ENCODE results near the gene ZNF366. TPM values are rescaled to one million over a fixed set of nuclear protein-coding genes. Genes with fewer than 3 reads are reported as not detected.

ZNF366 gene
- total RNA-seq, 2 donors from 2014 or later = under 0.01 to 1.8 TPM

DNA sequence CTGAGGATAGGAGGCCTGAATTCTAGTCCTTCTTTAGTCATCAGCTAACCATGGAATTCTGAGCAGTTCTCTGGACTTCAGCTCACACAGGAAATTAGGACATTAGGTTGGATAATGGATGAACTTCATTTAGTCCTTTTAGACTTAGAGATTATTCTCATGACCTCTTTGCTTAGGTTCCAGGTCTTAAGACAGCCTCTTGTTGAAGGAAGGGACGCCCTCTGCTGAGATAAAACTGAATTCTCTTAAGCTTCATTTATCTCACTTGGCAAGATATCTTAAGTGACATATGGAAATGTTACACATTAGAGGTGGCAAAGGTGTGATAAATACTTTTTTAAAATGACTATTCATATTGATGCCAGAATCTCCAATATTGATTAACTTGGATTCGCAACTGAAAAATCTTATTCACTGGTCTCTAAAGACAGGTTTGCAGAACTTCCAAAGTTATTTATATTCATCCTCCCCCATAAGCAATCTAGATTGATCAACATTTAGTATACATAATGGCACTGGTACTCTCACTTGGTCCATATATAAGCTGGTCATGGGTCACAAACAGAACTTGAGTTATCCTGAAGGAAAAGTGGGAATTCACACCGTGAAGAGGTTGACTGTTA, 16.9 kb upstream of the ZNF366 start:
- no peaks in the 10 kb centered on the region for H3K4me1 ChIP-seq
- no peak overlapping the region for H3K27ac ChIP-seq
- no peaks in the 10 kb centered on the region for H3K27me3 ChIP-seq
- ATAC-seq (peak; percentile 52), DNase-seq (peak in 1 of 4 donors; percentile 41)
- TF ChIP-seq, protein P1, sequence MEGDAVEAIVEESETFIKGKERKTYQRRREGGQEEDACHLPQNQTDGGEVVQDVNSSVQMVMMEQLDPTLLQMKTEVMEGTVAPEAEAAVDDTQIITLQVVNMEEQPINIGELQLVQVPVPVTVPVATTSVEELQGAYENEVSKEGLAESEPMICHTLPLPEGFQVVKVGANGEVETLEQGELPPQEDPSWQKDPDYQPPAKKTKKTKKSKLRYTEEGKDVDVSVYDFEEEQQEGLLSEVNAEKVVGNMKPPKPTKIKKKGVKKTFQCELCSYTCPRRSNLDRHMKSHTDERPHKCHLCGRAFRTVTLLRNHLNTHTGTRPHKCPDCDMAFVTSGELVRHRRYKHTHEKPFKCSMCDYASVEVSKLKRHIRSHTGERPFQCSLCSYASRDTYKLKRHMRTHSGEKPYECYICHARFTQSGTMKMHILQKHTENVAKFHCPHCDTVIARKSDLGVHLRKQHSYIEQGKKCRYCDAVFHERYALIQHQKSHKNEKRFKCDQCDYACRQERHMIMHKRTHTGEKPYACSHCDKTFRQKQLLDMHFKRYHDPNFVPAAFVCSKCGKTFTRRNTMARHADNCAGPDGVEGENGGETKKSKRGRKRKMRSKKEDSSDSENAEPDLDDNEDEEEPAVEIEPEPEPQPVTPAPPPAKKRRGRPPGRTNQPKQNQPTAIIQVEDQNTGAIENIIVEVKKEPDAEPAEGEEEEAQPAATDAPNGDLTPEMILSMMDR (IDR thresholded peaks at IDR 0.05) = peak; percentile 6 to 75 (median 55)
- TF ChIP-seq POLR2A (IDR thresholded peaks at IDR 0.05) = no peak
- H3K4me3 ChIP-seq = no peak overlapping the region
- no peaks in the 10 kb centered on the region for H3K9me3 ChIP-seq
- intact Hi-C loops (cut with DNase I) = loop anchor here (10.0 kb wide), 1 partner anchor 149 kb away; no protein-coding TSS in a partner anchor
- H3K36me3 ChIP-seq (replicated peaks in 1 of 2; ENCODE audit: insufficient read depth in 1 of 2, low read depth in 2 of 2) = no peaks in the 10 kb centered on the region
- 26 to 35% methylated on average over 3 of the region's 3 CpGs for WGBS, 2 donors

DNA sequence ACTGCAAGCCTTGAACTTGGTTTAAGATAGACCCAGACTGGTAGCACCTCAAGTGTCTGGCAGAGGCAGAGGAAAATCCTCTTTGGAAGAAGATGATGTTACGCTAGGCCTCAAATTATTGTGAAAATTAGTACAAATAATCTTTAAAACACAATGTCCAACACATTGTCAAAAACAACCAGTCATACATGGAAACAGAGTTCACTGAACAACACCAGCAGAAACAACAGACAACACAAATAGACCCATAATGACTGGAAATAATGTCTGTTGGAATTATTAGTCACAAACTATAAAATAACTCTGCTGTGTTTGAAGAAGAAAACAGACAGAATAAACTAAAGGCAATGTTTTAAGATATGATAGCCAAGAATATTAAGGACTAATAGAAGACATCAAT, 15.4 kb upstream of the ZNF366 start:
- intact Hi-C loops (cut with DNase I) = loop anchor here (10.0 kb wide), 1 partner anchor 148 kb away; no protein-coding TSS in a partner anchor
- ATAC-seq (no peak), DNase-seq (no peak)
- H3K4me1 ChIP-seq = peaks cover 10% of the 10 kb centered on the region
- no peaks in the 10 kb centered on the region for H3K36me3 ChIP-seq (replicated peaks in 1 of 2; ENCODE audit: insufficient read depth in 1 of 2, low read depth in 2 of 2)
- no peak overlapping the region for H3K27ac ChIP-seq
- no peaks in the 10 kb centered on the region for H3K9me3 ChIP-seq
- TF ChIP-seq, protein P1 (IDR thresholded peaks at IDR 0.05) = no peak
- no peak for TF ChIP-seq POLR2A (IDR thresholded peaks at IDR 0.05)
- 95 to 96% methylated on average over 1 of the region's 1 CpG for WGBS, 2 donors
- H3K27me3 ChIP-seq = no peaks in the 10 kb centered on the region
- H3K4me3 ChIP-seq = no peak overlapping the region

DNA sequence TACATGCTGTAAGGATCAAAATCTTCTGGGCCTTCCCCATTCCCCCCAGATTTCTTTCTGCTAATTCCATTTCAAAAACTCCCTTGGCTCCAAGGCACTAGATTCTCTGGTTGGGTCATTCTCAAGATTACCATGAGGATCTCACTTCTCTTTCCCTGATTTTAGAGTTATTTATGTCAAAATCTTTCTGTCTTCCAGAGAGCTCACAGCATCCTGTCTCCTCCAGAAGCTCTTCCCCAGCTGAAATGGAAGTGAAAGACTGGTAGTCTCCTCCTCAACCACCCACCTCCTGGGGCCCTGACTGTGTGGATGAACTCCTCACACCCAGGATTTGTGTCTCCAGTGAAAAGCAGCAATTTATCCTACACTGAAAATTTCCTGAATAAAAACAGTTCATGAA, 11.9 kb upstream of the ZNF366 start:
- ATAC-seq = no peak
- Histone ChIP-seq H3K27ac (no peak overlapping the region), H3K9me3 (no peaks in the 10 kb centered on the region), H3K4me3 (no peak overlapping the region), H3K36me3 (replicated peaks in 1 of 2; ENCODE audit: insufficient read depth in 1 of 2, low read depth in 2 of 2) (no peaks in the 10 kb centered on the region), H3K27me3 (no peaks in the 10 kb centered on the region), H3K4me1 (peaks cover 21% of the 10 kb centered on the region)
- intact Hi-C loops (cut with DNase I) = no loop called here
- no peak for DNase-seq
- no peak for TF ChIP-seq POLR2A (IDR thresholded peaks at IDR 0.05)
- TF ChIP-seq, protein P1 (IDR thresholded peaks at IDR 0.05) = no peak

DNA sequence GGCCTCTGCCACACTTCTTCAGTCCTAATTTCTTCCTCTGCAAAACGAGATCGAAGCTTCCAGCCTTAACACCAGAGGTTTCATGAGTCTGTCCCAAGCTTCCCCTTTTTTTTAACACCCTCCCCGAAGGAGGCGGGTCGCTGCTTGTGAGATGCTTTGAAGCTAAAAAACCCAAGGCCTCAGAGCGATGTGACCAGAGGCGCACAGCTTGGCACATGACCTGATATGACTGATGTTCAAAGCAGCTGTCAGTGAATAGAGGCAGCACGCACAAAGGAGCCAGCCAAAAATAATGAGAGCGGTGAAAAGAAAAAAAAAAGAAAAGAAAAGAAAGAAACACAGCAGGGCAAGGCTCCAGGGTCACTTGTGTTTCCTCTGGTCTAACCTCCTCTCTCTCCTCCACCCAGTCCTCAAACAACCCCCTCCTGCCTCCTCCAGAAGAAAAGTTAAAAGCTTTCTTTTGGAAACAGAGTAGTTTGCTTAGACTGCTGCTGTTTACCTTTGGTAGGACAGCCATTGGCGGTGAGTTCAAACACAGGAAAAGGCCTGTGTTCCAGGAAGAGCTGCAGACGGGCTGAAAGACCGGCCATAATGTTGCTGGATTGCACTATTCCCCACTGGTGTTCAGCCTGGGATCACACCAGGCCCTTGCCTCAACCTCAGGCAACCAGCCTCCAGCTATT, 10.9 kb upstream of the ZNF366 start:
- WGBS, 2 donors = 50 to 59% methylated on average over 12 of the region's 12 CpGs

More for the DNA sequence above, 10.9 kb upstream of the ZNF366 start:
- Histone ChIP-seq H3K36me3 (replicated peaks in 1 of 2; ENCODE audit: insufficient read depth in 1 of 2, low read depth in 2 of 2) (no peaks in the 10 kb centered on the region), H3K4me3 (no peak overlapping the region), H3K4me1 (peaks cover 21% of the 10 kb centered on the region), H3K9me3 (no peaks in the 10 kb centered on the region), H3K27me3 (no peaks in the 10 kb centered on the region), H3K27ac (peak overlapping the region in 2 of 4 donors; percentile 10 to 63)
- ATAC-seq = peak; percentile 35
- intact Hi-C loops (cut with DNase I) = no loop called here
- DNase-seq = peak in 2 of 4 donors; percentile 39 to 52
- TF ChIP-seq, protein P1 (IDR thresholded peaks at IDR 0.05) = no peak
- no peak for TF ChIP-seq POLR2A (IDR thresholded peaks at IDR 0.05)
